K562 (cell line): ENCODE results near the gene SVIL. TPM values are rescaled to one million over a fixed set of nuclear protein-coding genes. Genes with fewer than 3 reads are reported as not detected.
"Not testable (repeated sequence)": the region's sequence is repeated elsewhere in the genome, so short reads cannot be mapped to it uniquely, and the experiment has no call there.

ENCODE experiments used
- ATAC-seq: fragments of 200-7000 bp; cut with Tn5 transposase; 3 replicates; pipeline ENCODE4 v1.9.1; 2020; ENCODE audit warnings: moderate library complexity
- BruUV-seq: library from RNA; stranded (reverse); fragments of 400-500 nt; replicated peaks from 2 replicates; lab custom pipeline; 2021; lab: Mats Ljungman, UMichigan
- CTCF ChIA-PET: fragments of 300-600 bp; formaldehyde crosslinking; extraction: SDS; loops from one replicate; lab custom pipeline; 2021; ENCODE audit warnings: low intra/inter-chr PET ratio; lab: Yijun Ruan, JAX
- POLR2A ChIA-PET: fragments of 300-600, 350-650 bp; sonication (Branson Sonifier 250); formaldehyde crosslinking; extraction: SDS; loops from one replicate; lab custom pipeline; 2021; ENCODE audit warnings: antibody characterized with exemption, inconsistent platforms; lab: Yijun Ruan, JAX
- DNase-seq, 4 experiments: peaks; one replicate each; pipeline versions ENCODE4 v3.0.0 to v3.0.0-alpha.2; 2011 to 2018; ENCODE audit warnings: low spot score in 3 of 4, mixed read lengths in 3 of 4; ENCODE audit errors: extremely low read depth in 1 of 4
- FAIRE-seq: peaks from 2 replicates; lab custom pipeline; 2011; peaks lifted over from hg19 to GRCh38; lab: Jason Lieb, UNC
- H2AFZ ChIP-seq: 2 replicates; pipeline ENCODE4 v1.6.0; 2011; ENCODE audit warnings: low read depth, low read length, control low read depth, inconsistent platforms
- H3K27ac ChIP-seq: fragments of 200-600 bp; 3 replicates; pipeline ENCODE4 v1.8.0; 2011; ENCODE audit warnings: low read depth, mild to moderate bottlenecking, control low read depth, inconsistent platforms, low read length, moderate library complexity, mixed read lengths; ENCODE audit errors: extremely low read depth
- H3K27me3 ChIP-seq, 2 experiments: fragments of 300-600 bp in 1 of 2; 2 replicates in 1 of 2; 3 replicates in 1 of 2; pipeline versions ENCODE4 v1.6.0 to v1.8.0; 2011; ENCODE audit warnings: inconsistent platforms in 2 of 2, low read length in 2 of 2, mild to moderate bottlenecking in 1 of 2, mixed read lengths in 1 of 2, moderate library complexity in 1 of 2; ENCODE audit not compliant: control insufficient read depth in 2 of 2, insufficient read depth in 2 of 2
- H3K36me3 ChIP-seq: fragments of 300-600 bp; 3 replicates; pipeline ENCODE4 v1.8.0; 2011; ENCODE audit warnings: mild to moderate bottlenecking, low read length, inconsistent platforms; ENCODE audit not compliant: control insufficient read depth, insufficient read depth
- H3K4me1 ChIP-seq, 2 experiments: fragments of 200-600 bp in 1 of 2; replicated peaks in 1 of 2; 2 replicates in 1 of 2; 3 replicates in 1 of 2; pipeline versions ENCODE4 v1.5.1 to v1.8.0; 2011; ENCODE audit warnings: inconsistent platforms in 2 of 2, low read length in 2 of 2, mild to moderate bottlenecking in 1 of 2, mixed read lengths in 1 of 2, moderate library complexity in 1 of 2; ENCODE audit not compliant: control insufficient read depth in 2 of 2, insufficient read depth in 2 of 2
- H3K4me2 ChIP-seq: 2 replicates; pipeline ENCODE4 v1.6.1; 2011; ENCODE audit warnings: low read length, control low read depth, inconsistent platforms, mixed read lengths; ENCODE audit not compliant: insufficient read depth
- H3K4me3 ChIP-seq: fragments of 200-600 bp; sonication (generic), shearing (Covaris generic); 2 replicates; pipeline ENCODE4 v1.5.1; 2016; ENCODE audit warnings: control low read depth, inconsistent platforms
- H3K79me2 ChIP-seq: fragments of 200-600 bp; 3 replicates; pipeline ENCODE4 v1.8.0; 2011; ENCODE audit warnings: low read length, inconsistent platforms; ENCODE audit not compliant: control insufficient read depth, insufficient read depth
- H3K9ac ChIP-seq, 2 experiments: 2 replicates each; pipeline versions ENCODE4 v1.6.0 to v1.6.1; 2011; ENCODE audit warnings: low read depth in 2 of 2, low read length in 2 of 2, control low read depth in 1 of 2, inconsistent platforms in 1 of 2, mild to moderate bottlenecking in 1 of 2, mixed read lengths in 1 of 2; ENCODE audit not compliant: insufficient read depth in 1 of 2
- H3K9me1 ChIP-seq: one replicate; pipeline ENCODE4 v1.6.0; 2011; ENCODE audit warnings: inconsistent platforms, mild to moderate bottlenecking, low read length, moderate library complexity; ENCODE audit not compliant: control insufficient read depth, insufficient read depth
- H3K9me3 ChIP-seq: replicated peaks from 2 replicates; pipeline ENCODE4 v1.5.1; 2011; ENCODE audit warnings: low read depth, low read length, inconsistent platforms; ENCODE audit not compliant: control insufficient read depth, insufficient read depth
- H4K20me1 ChIP-seq: replicated peaks from 2 replicates; pipeline ENCODE4 v1.6.1; 2011; ENCODE audit warnings: low read length, inconsistent platforms, mixed read lengths; ENCODE audit not compliant: control insufficient read depth, insufficient read depth
- ELF2 ChIP-seq: fragments of 250-450 bp; sonication (Bioruptor Pico); IDR thresholded peaks from 2 replicates; pipeline ENCODE4 v1.5.0; 2021; ENCODE audit warnings: mild to moderate bottlenecking
- ZNF232 ChIP-seq: sonication (generic); formaldehyde crosslinking; IDR thresholded peaks from 2 replicates; pipeline ENCODE4 v1.8.0; 2022; ENCODE audit warnings: mild to moderate bottlenecking, missing genetic modification reagents
- WGBS: fragments of 100-300 bp; shearing (Covaris generic); methylation state at CpG from one replicate; pipeline ENCODE4 v1.1.6; 2016; ENCODE audit warnings: low coverage, mixed read lengths; ENCODE audit not compliant: insufficient coverage; ENCODE audit errors: missing lambda C conversion rate; 5-methylcytosine and 5-hydroxymethylcytosine counted together
- in situ Hi-C: fragments of 300-500 bp; cut with MboI; formaldehyde crosslinking; loops from 4 replicates; pipeline ENCODE4 v1.15.0; 2018; ENCODE audit warnings: inconsistent platforms, mixed read lengths
- intact Hi-C: fragments of 100-400 bp; cut with micrococcal nuclease; formaldehyde crosslinking; loops from 2 replicates; pipeline ENCODE4 v1.14.2; 2022
- polyA plus RNA-seq, 8 experiments: library from polyadenylated mRNA; depleted of rRNA in 4 of 8; stranded (reverse) in 5 of 8; unstranded in 3 of 8; fragments of >200 nt; fragmentation: Nextera tagmentation in 2 of 8; fragmentation: Illumina TruSeq in 1 of 8; extraction: Ambion mirVana in 2 of 8; extraction: Trizol in 1 of 8; gene quantifications; 2 replicates each; pipeline versions ENCODE4 v1.2.1 to v1.2.3, GENCODE V29; 2011 to 2014; ENCODE audit warnings: inconsistent platforms in 1 of 8, missing spikeins in 1 of 8
- total RNA-seq, 7 experiments: library from RNA; depleted of rRNA in 6 of 7; stranded (reverse); fragments of >200 nt in 6 of 7; fragmentation: Illumina TruSeq in 2 of 7; extraction: Trizol in 2 of 7; gene quantifications; 2 replicates each; pipeline versions ENCODE4 v1.2.1 to v1.2.3, GENCODE V29; 2011 to 2021; ENCODE audit warnings: low replicate concordance in 1 of 7

SVIL gene
- total and polyA plus RNA-seq, 9 of the 15 experiments (the other 6 are each of a cell fraction or from before 2014, with no cell fraction given) = under 0.01 to 0.18 (median 0.05) TPM; not detected in 3

GRCh38 chr10:29588629-29589421 lies 45.9 kb downstream of the SVIL start:
- Histone ChIP-seq H3K4me2 (no peak overlapping the region), H3K36me3 (no peaks in the 10 kb centered on the region), H4K20me1 (no peaks in the 10 kb centered on the region), H3K79me2 (no peaks in the 10 kb centered on the region), H2AFZ (no peak overlapping the region), H3K27ac (no peak overlapping the region), H3K4me3 (no peak overlapping the region), H3K9ac (no peak overlapping the region), H3K27me3 (peaks cover 2 to 28% of the 10 kb centered on the region in 2 experiments; a peak in 3 of 5 replicates), H3K9me3 (no peaks in the 10 kb centered on the region), H3K9me1 (no peaks in the 10 kb centered on the region), H3K4me1 (no peaks in the 10 kb centered on the region)
- no peak for ATAC-seq
- ChIA-PET POLR2A (interaction anchor here (0.6 to 0.7 kb wide), 2 partner anchors 10 to 153 kb away, joined by 3 read pairs; no protein-coding TSS in a partner anchor), CTCF (no interaction called here)
- TF ChIP-seq ZNF232 (peak; percentile 68; the same call in 1 of the 2 replicates), ELF2 (CRISPR knock-in tag) (no peak)
- FAIRE-seq = no peak
- no peak for DNase-seq
- 2% methylated on average over 12 of the region's 14 CpGs for WGBS
- in situ Hi-C loops = no loop called here
- intact Hi-C loops = no loop called here
- no TSS peak for BruUV-seq

GRCh38 chr10:29587750-29588628 lies 46.8 kb downstream of the SVIL start:
- H3K27ac ChIP-seq, H3K4me1 ChIP-seq, H3K4me2 ChIP-seq, ATAC-seq, H4K20me1 ChIP-seq, BruUV-seq, intact Hi-C loops, in situ Hi-C loops, H3K36me3 ChIP-seq, DNase-seq, CTCF ChIA-PET, H3K9me1 ChIP-seq, H2AFZ ChIP-seq, H3K4me3 ChIP-seq, H3K79me2 ChIP-seq, H3K9ac ChIP-seq, H3K9me3 ChIP-seq: not testable (repeated sequence)
- peak; percentile 6 for FAIRE-seq
- WGBS = under 1% methylated on average over 13 of the region's 19 CpGs
- peaks cover 2 to 36% of the 10 kb centered on the region in 2 experiments; a peak in 3 of 5 replicates for H3K27me3 ChIP-seq
- POLR2A ChIA-PET = interaction anchor here (0.7 kb wide), 1 partner anchor 9 kb away, joined by 3 read pairs; no protein-coding TSS in a partner anchor

- CTCF ChIA-PET, H3K9me3 ChIP-seq, H2AFZ ChIP-seq, H3K9me1 ChIP-seq, intact Hi-C loops, H3K79me2 ChIP-seq, DNase-seq, in situ Hi-C loops, H4K20me1 ChIP-seq, H3K9ac ChIP-seq, H3K27ac ChIP-seq, ATAC-seq, H3K4me3 ChIP-seq, H3K4me1 ChIP-seq, H3K36me3 ChIP-seq, FAIRE-seq, H3K4me2 ChIP-seq, POLR2A ChIA-PET, BruUV-seq: not testable (repeated sequence)
- H3K27me3 ChIP-seq = peaks cover 2 to 37% of the 10 kb centered on the region in 2 experiments; a peak in 3 of 5 replicates
- WGBS = under 1% methylated on average over 14 of the region's 15 CpGs
These were observed 47.5 kb downstream of the SVIL start for GRCh38 chr10:29587102-29587749.
